HTR-8/SVneo (cell line): ENCODE results near the gene BMP8A.

Experiments used
- DNase-seq: peaks from one replicate; pipeline ENCODE4 v3.0.0; 2011; ENCODE audit warnings: low spot score, mixed read lengths; ENCODE audit not compliant: insufficient read length
- FAIRE-seq: peaks from 2 replicates; lab custom pipeline; 2011; peaks lifted over from hg19 to GRCh38; lab: Jason Lieb, UNC

The BMP8A gene

DNA sequence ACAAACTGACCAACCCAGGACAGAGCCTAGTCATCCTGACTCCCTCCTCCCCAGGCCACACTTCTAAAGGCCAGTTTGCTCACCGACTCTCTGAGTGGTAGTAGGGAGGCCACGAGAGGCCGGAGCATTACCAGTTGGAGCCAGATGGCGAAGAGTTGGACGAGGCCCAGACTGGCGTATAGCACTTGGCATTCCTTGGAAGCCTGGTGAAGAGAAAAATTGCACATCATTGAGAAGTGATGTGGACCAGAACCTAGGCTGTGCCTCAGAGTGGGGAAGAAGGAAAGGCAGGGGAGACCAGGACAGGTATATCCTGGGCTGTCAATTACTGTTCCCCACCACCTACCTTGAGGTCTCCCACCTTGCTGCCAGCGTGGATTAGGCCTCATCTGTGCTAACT lies 72.9 kb downstream of the BMP8A start:
- FAIRE-seq = no peak
- no peak for DNase-seq

- FAIRE-seq (no peak), DNase-seq (no peak)
These were observed 73.5 kb downstream of the BMP8A start for GRCh38 chr1:39564941-39565340.

- DNase-seq (no peak), FAIRE-seq (no peak)
These were observed 75.2 kb downstream of the BMP8A start for GRCh38 chr1:39566441-39567137.

DNA sequence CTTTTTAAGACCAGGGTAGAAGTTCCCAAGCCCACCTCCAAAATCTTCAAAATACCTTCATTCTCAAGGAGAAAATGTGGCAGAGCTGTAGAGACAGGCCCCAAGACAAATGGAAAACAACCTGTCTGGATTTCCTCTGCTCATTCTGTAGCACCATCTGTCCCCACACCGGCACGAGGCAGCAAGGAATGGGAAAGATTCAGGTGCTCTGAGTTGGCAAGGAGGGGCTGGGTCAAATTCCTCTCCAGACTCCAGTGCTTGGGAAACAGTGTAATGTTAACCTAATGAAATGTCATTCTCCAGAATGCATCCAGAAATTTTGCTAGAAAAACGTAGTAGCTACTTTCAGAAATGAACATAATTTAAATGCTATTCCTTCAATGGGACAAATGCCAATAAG lies 75.9 kb downstream of the BMP8A start:
- DNase-seq = no peak
- FAIRE-seq = no peak

GRCh38 chr1:39568208-39568607 lies 76.8 kb downstream of the BMP8A start:
- DNase-seq (no peak), FAIRE-seq (no peak)

GRCh38 chr1:39569034-39569433 lies 77.6 kb downstream of the BMP8A start:
- no peak for DNase-seq
- FAIRE-seq = no peak

DNA sequence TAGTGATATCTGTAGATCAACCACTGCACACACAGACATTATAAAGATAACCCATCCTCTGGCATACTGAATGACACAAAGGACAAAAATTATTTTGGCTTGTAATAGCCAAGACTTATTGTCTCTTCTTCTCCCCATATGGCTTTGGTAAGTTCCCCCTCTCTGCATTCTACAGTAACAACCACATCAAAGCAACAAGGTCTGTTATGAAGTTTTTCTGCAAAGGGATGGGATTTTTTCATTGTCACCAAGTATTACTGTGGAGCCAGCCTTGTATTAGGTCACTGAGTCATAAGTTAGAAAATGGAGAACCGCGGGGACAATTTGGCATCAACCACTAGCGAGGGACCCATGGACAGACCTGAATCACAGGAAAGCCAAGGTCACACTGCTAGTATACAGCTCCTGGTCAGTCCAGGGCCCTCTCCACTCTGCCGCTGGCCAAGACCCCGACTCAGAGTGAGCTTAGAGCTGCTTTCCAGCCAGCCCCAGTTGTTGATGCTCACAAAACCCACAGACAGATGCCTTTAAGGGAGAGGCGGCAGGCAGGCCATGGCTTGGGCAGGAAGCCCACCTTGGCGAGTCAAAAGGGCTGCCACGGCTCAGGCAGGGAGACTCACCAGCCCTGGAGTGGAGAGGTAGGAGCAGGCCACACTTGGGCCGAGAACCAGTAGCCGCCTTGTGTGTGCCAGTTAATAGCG lies 79.2 kb downstream of the BMP8A start:
- DNase-seq (no peak), FAIRE-seq (no peak)

DNA sequence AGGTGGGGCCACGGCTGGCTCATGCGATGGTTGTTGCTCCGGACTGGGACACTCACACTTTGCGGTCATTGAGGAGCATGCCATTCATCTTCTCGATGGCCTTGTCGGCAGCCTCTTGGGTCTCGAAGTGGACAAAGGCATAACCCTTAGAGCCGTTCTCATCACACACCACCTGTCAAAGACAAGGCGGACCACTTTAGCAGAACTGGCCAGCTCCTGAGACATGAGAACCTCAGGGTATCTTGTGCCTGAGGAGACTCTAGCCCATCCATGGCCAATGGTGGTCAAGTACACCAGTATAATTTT lies 79.7 kb downstream of the BMP8A start:
- DNase-seq (no peak), FAIRE-seq (no peak)

GRCh38 chr1:39572379-39573096 lies 81.1 kb downstream of the BMP8A start:
- FAIRE-seq (no peak), DNase-seq (no peak)

DNA sequence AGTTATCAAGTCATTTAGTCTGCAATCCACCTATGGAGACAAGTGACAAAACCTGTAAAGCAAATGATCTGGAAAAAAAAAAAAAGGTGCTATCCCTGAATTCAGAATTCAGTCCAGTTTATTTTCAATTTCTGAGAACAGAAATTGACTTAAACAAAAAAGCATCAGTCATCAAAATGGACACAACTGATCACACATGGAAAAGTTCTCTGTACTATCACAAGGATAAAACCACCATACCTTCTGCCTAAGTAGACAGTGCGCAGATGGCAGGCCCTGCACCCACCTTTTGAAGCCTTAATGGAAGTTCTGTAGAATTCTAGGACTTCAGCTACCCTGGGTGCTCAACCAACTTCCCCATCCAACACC lies 81.6 kb downstream of the BMP8A start:
- FAIRE-seq (no peak), DNase-seq (no peak)

DNA sequence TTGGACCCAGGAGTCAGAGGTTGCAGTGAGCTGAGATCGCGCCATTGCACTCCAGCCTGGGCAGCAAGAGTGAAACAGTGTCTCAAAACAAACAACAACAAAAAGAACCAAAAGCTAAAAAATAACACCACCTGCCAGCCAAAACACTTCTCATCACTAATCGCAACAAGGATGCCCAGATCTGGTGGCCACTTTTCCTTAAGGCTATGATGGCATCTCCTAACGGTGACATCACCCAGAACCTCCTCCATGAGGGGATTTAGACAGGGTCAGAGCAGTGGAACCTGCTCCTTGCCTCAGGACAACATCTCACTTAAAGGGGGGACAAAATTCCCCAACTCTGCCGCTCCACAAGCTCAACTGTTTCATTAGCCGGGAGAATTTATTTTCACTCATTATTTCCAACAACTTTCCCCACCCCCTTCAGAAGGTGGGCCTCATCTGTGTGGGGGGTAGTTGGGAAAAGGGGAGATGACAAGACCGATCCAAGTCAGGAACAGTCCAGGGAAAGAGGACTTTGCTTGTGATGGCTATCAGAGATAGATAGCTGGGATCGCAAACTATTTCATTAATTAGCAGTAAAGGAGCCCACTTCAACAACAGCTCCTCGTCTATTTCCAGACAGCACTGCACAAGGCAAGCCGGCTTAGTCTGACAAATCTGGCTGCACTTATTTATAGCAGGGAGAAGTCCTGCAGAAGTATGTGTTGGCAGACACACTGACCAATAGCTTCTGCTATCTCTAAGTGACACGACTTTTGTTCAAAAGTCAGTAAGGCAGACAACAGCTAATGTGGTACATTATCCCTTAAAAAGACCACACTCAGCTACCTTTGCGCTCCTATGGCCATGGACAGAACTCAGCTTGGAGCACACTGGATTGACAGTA lies 82.5 kb downstream of the BMP8A start:
- DNase-seq (no peak), FAIRE-seq (no peak)

- DNase-seq = no peak
- FAIRE-seq = no peak
These were observed 83.2 kb downstream of the BMP8A start for GRCh38 chr1:39574646-39575045.
